Measurements from ENCODE around the gene EEF2K.

Gene EEF2K

DNA sequence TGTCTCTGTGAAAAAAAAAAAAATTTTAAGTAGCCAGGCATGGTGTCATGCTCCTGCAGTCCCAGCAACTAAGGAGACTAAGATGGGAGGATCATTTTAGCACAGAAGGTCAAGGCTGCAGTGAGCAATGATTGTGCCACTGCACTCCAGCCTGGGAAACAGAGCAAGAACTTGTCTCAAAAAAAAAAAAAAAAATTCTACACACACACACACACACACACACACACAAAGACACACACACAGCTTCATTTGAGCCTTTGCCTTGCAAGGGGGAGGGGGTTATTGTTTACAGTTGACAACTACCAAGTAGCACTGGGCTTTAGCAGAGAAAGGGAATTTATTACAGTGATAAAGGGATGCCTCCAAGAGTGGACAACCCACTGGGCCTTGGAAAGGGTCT, 86.2 kb downstream of the EEF2K start:
- Histone ChIP-seq H3K9me3 (ENCODE audit: control insufficient read depth, low read length) (no peaks in the 10 kb centered on the region), H3K4me1 (no peaks in the 10 kb centered on the region), H3K4me3 (ENCODE audit: low read depth, low read length) (no peak overlapping the region), H3K9ac (no peak overlapping the region), H3K27ac (no peak overlapping the region), H3K36me3 (ENCODE audit: control insufficient read depth, insufficient read depth, low read length) (no peaks in the 10 kb centered on the region), H3K4me2 (ENCODE audit: low read length) (no peak overlapping the region), H3K27me3 (ENCODE audit: control insufficient read depth, insufficient read depth, low read length) (no peaks in the 10 kb centered on the region), H2AFZ (no peak overlapping the region), H3K79me2 (no peaks in the 10 kb centered on the region)
- TF ChIP-seq CTCF (IDR thresholded peaks at IDR 0.05), result no peak

- Histone ChIP-seq H3K4me2 (ENCODE audit: low read length) (no peak overlapping the region), H3K9ac (no peak overlapping the region), H3K79me2 (no peaks in the 10 kb centered on the region), H3K27me3 (ENCODE audit: control insufficient read depth, insufficient read depth, low read length) (no peaks in the 10 kb centered on the region), H3K27ac (no peak overlapping the region), H3K4me3 (ENCODE audit: low read depth, low read length) (no peak overlapping the region), H2AFZ (no peak overlapping the region), H3K4me1 (no peaks in the 10 kb centered on the region), H3K36me3 (ENCODE audit: control insufficient read depth, insufficient read depth, low read length) (no peaks in the 10 kb centered on the region), H3K9me3 (ENCODE audit: control insufficient read depth, low read length) (no peaks in the 10 kb centered on the region)
- TF ChIP-seq CTCF (IDR thresholded peaks at IDR 0.05), result no peak
Measured at GRCh38 chr16:22293137-22294106, 87.3 kb downstream of the EEF2K start.

GRCh38 chr16:22296225-22297113, 90.4 kb downstream of the EEF2K start:
- TF ChIP-seq CTCF (IDR thresholded peaks at IDR 0.05), result no peak
- Histone ChIP-seq H3K27ac (peak overlapping the region; percentile 79), H3K4me3 (ENCODE audit: low read depth, low read length) (peak overlapping the region; percentile 68)

GRCh38 chr16:22297114-22297870, 91.2 kb downstream of the EEF2K start, which contains the start of gene POLR3E:
TSS of gene POLR3E (plus strand) at chr16:22297409. CDS start at chr16:22302969, 5,560 bp downstream.
- H3K9ac ChIP-seq, result peak within 1 kb of the TSS; percentile 32
- no peaks in the 10 kb centered on the region for H3K36me3 ChIP-seq (ENCODE audit: control insufficient read depth, insufficient read depth, low read length)
- peaks cover 16% of the 10 kb centered on the region for H3K79me2 ChIP-seq
- H3K27me3 ChIP-seq (ENCODE audit: control insufficient read depth, insufficient read depth, low read length), result no peaks in the 10 kb centered on the region
- H3K4me2 ChIP-seq (ENCODE audit: low read length), result peak within 1 kb of the TSS; percentile 77
- H3K27ac ChIP-seq, result peak within 1 kb of the TSS; percentile 79
- peak within 1 kb of the TSS; percentile 68 for H3K4me3 ChIP-seq (ENCODE audit: low read depth, low read length)
- peak; percentile 97 for TF ChIP-seq CTCF (IDR thresholded peaks at IDR 0.05)
- H2AFZ ChIP-seq, result peak within 1 kb of the TSS; percentile 79
- no peaks in the 10 kb centered on the region for H3K9me3 ChIP-seq (ENCODE audit: control insufficient read depth, low read length)
- peaks cover 4% of the 10 kb centered on the region for H3K4me1 ChIP-seq

More at GRCh38 chr16:22296225-22297113, 90.4 kb downstream of the EEF2K start:
- Histone ChIP-seq H3K4me2 (ENCODE audit: low read length) (peak overlapping the region; percentile 77), H3K9ac (no peak overlapping the region), H3K4me1 (peaks cover 4% of the 10 kb centered on the region), H2AFZ (peak overlapping the region; percentile 78), H3K27me3 (ENCODE audit: control insufficient read depth, insufficient read depth, low read length) (no peaks in the 10 kb centered on the region), H3K79me2 (peaks cover 9% of the 10 kb centered on the region), H3K9me3 (ENCODE audit: control insufficient read depth, low read length) (no peaks in the 10 kb centered on the region), H3K36me3 (ENCODE audit: control insufficient read depth, insufficient read depth, low read length) (no peaks in the 10 kb centered on the region)
